NCI-H226 (cell line): Measurements from ENCODE around the gene NANP.
A peak's percentile ranks its signal among the peaks of the same experiment; 100 is the strongest.
"Not testable (repeated sequence)": the region's sequence is repeated elsewhere in the genome, so short reads cannot be mapped to it uniquely, and the experiment has no call there.

Experiments
- DNase-seq: peaks from one replicate; pipeline ENCODE4 v3.0.0-alpha.2; 2015

Gene NANP

GRCh38 chr20:25605148-25605547 lies 18.7 kb downstream of the NANP start:
- DNase-seq, result no peak

- no peak for DNase-seq
These were observed 19.2 kb downstream of the NANP start for GRCh38 chr20:25604611-25605010.

- DNase-seq, result not testable (repeated sequence)
These were observed 20.9 kb downstream of the NANP start for GRCh38 chr20:25602914-25603309.

- not testable (repeated sequence) for DNase-seq
These were observed 21.5 kb downstream of the NANP start for GRCh38 chr20:25602191-25602913.

- DNase-seq, result no peak
These were observed 22.2 kb downstream of the NANP start for GRCh38 chr20:25601659-25602058.

- no peak for DNase-seq
These were observed 23.2 kb downstream of the NANP start for GRCh38 chr20:25600632-25601031.

GRCh38 chr20:25592135-25592852 lies 31.5 kb downstream of the NANP start:
- DNase-seq, result no peak

GRCh38 chr20:25590778-25591177 lies 33.0 kb downstream of the NANP start:
- DNase-seq, result not testable (repeated sequence)

- DNase-seq, result no peak
These were observed 35.3 kb downstream of the NANP start for GRCh38 chr20:25588491-25588890.

GRCh38 chr20:25587536-25587935 lies 36.3 kb downstream of the NANP start:
- no peak for DNase-seq

GRCh38 chr20:25586877-25587276 lies 36.9 kb downstream of the NANP start:
- no peak for DNase-seq

GRCh38 chr20:25584905-25585704 lies 38.7 kb downstream of the NANP start, which contains the start of gene NINL:
NINL (minus strand) TSS chr20:25585531; CDS start chr20:25526587, 58,944 bp downstream.
- peak; percentile 32 for DNase-seq

- DNase-seq, result not testable (repeated sequence)
These were observed 40.2 kb downstream of the NANP start for GRCh38 chr20:25583607-25584006.

- no peak for DNase-seq
These were observed 43.1 kb downstream of the NANP start for GRCh38 chr20:25580711-25581110.

- no peak for DNase-seq
These were observed 44.6 kb downstream of the NANP start for GRCh38 chr20:25579081-25579770.

- no peak for DNase-seq
These were observed 46.9 kb downstream of the NANP start for GRCh38 chr20:25576783-25577530.

GRCh38 chr20:25574411-25574810 lies 49.4 kb downstream of the NANP start:
- DNase-seq, result peak; percentile 45

- no peak for DNase-seq
These were observed 50.2 kb downstream of the NANP start for GRCh38 chr20:25573288-25574251.

GRCh38 chr20:25571817-25572216 lies 52.0 kb downstream of the NANP start:
- no peak for DNase-seq

- no peak for DNase-seq
These were observed 52.6 kb downstream of the NANP start for GRCh38 chr20:25571240-25571639.

GRCh38 chr20:25570148-25570530 lies 53.7 kb downstream of the NANP start:
- DNase-seq, result no peak
